Measurements from ENCODE around the gene SMURF2. TPM values are rescaled to one million over a fixed set of nuclear protein-coding genes. Genes with fewer than 3 reads are reported as not detected.
A peak's percentile ranks its signal among the peaks of the same experiment; 100 is the strongest.
"Not testable (repeated sequence)": the region's sequence is repeated elsewhere in the genome, so short reads cannot be mapped to it uniquely, and the experiment has no call there.

Gene SMURF2
- total RNA-seq, 1 experiment from 2014 or later = 127 TPM

- BruUV-seq (replicated peaks) = no TSS peak
- H3K27me3 ChIP-seq (ENCODE audit: insufficient read depth, low read length) = no peaks in the 10 kb centered on the region
- intact Hi-C loops (cut with micrococcal nuclease) = no loop called here
- peaks cover 95% of the 10 kb centered on the region for H3K79me2 ChIP-seq (ENCODE audit: insufficient read depth, low read length)
- ChIA-PET CTCF (no interaction called here), RAD21 (ENCODE audit: low non-redundant PET in 1 of 2, low total read pairs in 2 of 2, uncharacterized antibody in 2 of 2, unreplicated experiment in 2 of 2) (no interaction called here), POLR2A (no interaction called here)
- H3K4me2 ChIP-seq (ENCODE audit: low read length) = no peak overlapping the region
- 0 out of 4 replicates have a peak, but pooled peaks cover 0 to 2% of the 10 kb centered on the region in 2 experiments for H3K36me3 ChIP-seq (ENCODE audit: control insufficient read depth in 1 of 2, insufficient read depth in 2 of 2, low read length in 2 of 2)
- no peak overlapping the region for H3K4me3 ChIP-seq (replicated peaks in 1 of 2; ENCODE audit: low read depth in 1 of 2, low read length in 2 of 2)
- H4K20me1 ChIP-seq (ENCODE audit: insufficient read depth) = peaks cover 40% of the 10 kb centered on the region
- ATAC-seq (0 out of 2 replicates have a peak, but pooled peaks have one; percentile 11), DNase-seq (ENCODE audit: low read depth, low spot score) (no peak)
- TF ChIP-seq, protein P1, sequence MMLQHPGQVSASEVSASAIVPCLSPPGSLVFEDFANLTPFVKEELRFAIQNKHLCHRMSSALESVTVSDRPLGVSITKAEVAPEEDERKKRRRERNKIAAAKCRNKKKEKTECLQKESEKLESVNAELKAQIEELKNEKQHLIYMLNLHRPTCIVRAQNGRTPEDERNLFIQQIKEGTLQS (IDR thresholded peaks at IDR 0.05) = no peak
- no peak for TF ChIP-seq ZFX (IDR thresholded peaks at IDR 0.05)
- no peak overlapping the region for H3K9ac ChIP-seq (ENCODE audit: low read length)
- H3K9me3 ChIP-seq (ENCODE audit: control insufficient read depth in 1 of 2, insufficient read depth in 1 of 2, low read depth in 1 of 2, low read length in 2 of 2) = no peaks in the 10 kb centered on the region
- H3K9me2 ChIP-seq (ENCODE audit: insufficient read depth) = no peaks in the 10 kb centered on the region
- no peak overlapping the region for H3K27ac ChIP-seq (ENCODE audit: low read depth, low read length)
- no peak overlapping the region for H2AFZ ChIP-seq (ENCODE audit: low read depth, low read length, poor library complexity, severe bottlenecking)
- H3K4me1 ChIP-seq (ENCODE audit: control insufficient read depth in 1 of 2, insufficient read depth in 2 of 2, low read length in 2 of 2) = peaks cover 0 to 3% of the 10 kb centered on the region in 2 experiments; a peak in 1 of 4 replicates
Observed at GRCh38 chr17:64611369-64611768, 50.7 kb downstream of the SMURF2 start.

- DNase-seq (ENCODE audit: low read depth, low spot score); H3K9me2 ChIP-seq (ENCODE audit: insufficient read depth); H3K4me1 ChIP-seq (ENCODE audit: control insufficient read depth in 1 of 2, insufficient read depth in 2 of 2, low read length in 2 of 2); ATAC-seq; POLR2A ChIA-PET; intact Hi-C loops (cut with micrococcal nuclease); H3K27ac ChIP-seq (ENCODE audit: low read depth, low read length); RAD21 ChIA-PET (ENCODE audit: low non-redundant PET in 1 of 2, low total read pairs in 2 of 2, uncharacterized antibody in 2 of 2, unreplicated experiment in 2 of 2); H3K4me2 ChIP-seq (ENCODE audit: low read length); H2AFZ ChIP-seq (ENCODE audit: low read depth, low read length, poor library complexity, severe bottlenecking); BruUV-seq (replicated peaks); H3K9me3 ChIP-seq (ENCODE audit: control insufficient read depth in 1 of 2, insufficient read depth in 1 of 2, low read depth in 1 of 2, low read length in 2 of 2); H3K27me3 ChIP-seq (ENCODE audit: insufficient read depth, low read length); H3K36me3 ChIP-seq (ENCODE audit: control insufficient read depth in 1 of 2, insufficient read depth in 2 of 2, low read length in 2 of 2); H3K4me3 ChIP-seq (replicated peaks in 1 of 2; ENCODE audit: low read depth in 1 of 2, low read length in 2 of 2); H3K9ac ChIP-seq (ENCODE audit: low read length); CTCF ChIA-PET: not testable (repeated sequence)
- peaks cover 43% of the 10 kb centered on the region for H4K20me1 ChIP-seq (ENCODE audit: insufficient read depth)
- H3K79me2 ChIP-seq (ENCODE audit: insufficient read depth, low read length) = peaks cover 95% of the 10 kb centered on the region
Observed at GRCh38 chr17:64610244-64610643, 51.9 kb downstream of the SMURF2 start.

GRCh38 chr17:64608571-64608981 is 53.5 kb downstream of the SMURF2 start:
- H3K4me2 ChIP-seq (ENCODE audit: low read length) = no peak overlapping the region
- ChIA-PET RAD21 (ENCODE audit: low non-redundant PET in 1 of 2, low total read pairs in 2 of 2, uncharacterized antibody in 2 of 2, unreplicated experiment in 2 of 2) (no interaction called here), POLR2A (interaction anchor here (2.0 kb wide), 1 partner anchor 100 kb away, joined by 4 read pairs; no protein-coding TSS in a partner anchor), CTCF (no interaction called here)
- ATAC-seq (no peak), DNase-seq (ENCODE audit: low read depth, low spot score) (no peak)
- BruUV-seq (replicated peaks) = no TSS peak
- H3K9me3 ChIP-seq (ENCODE audit: control insufficient read depth in 1 of 2, insufficient read depth in 1 of 2, low read depth in 1 of 2, low read length in 2 of 2) = no peaks in the 10 kb centered on the region
- no peaks in the 10 kb centered on the region for H3K9me2 ChIP-seq (ENCODE audit: insufficient read depth)
- H3K27me3 ChIP-seq (ENCODE audit: insufficient read depth, low read length) = no peaks in the 10 kb centered on the region
- H3K36me3 ChIP-seq (ENCODE audit: control insufficient read depth in 1 of 2, insufficient read depth in 2 of 2, low read length in 2 of 2) = 0 out of 4 replicates have a peak, but pooled peaks cover 0 to 2% of the 10 kb centered on the region in 2 experiments
- no peak overlapping the region for H3K4me3 ChIP-seq (replicated peaks in 1 of 2; ENCODE audit: low read depth in 1 of 2, low read length in 2 of 2)
- intact Hi-C loops (cut with micrococcal nuclease) = no loop called here
- H4K20me1 ChIP-seq (ENCODE audit: insufficient read depth) = peaks cover 30% of the 10 kb centered on the region
- no peak overlapping the region for H2AFZ ChIP-seq (ENCODE audit: low read depth, low read length, poor library complexity, severe bottlenecking)
- peaks cover 2 to 10% of the 10 kb centered on the region in 2 experiments; a peak in 1 of 4 replicates for H3K4me1 ChIP-seq (ENCODE audit: control insufficient read depth in 1 of 2, insufficient read depth in 2 of 2, low read length in 2 of 2)
- H3K79me2 ChIP-seq (ENCODE audit: insufficient read depth, low read length) = peaks cover 95% of the 10 kb centered on the region
- H3K27ac ChIP-seq (ENCODE audit: low read depth, low read length) = no peak overlapping the region
- H3K9ac ChIP-seq (ENCODE audit: low read length) = no peak overlapping the region
- TF ChIP-seq YY1 (IDR thresholded peaks at IDR 0.05; ENCODE audit: extremely low read depth, insufficient replicate concordance, low read depth, low read length) (no peak), EGR1 (IDR thresholded peaks at IDR 0.05; ENCODE audit: low read depth) (no peak), MAX (IDR thresholded peaks at IDR 0.05) (no peak), TCF7L2 (IDR thresholded peaks at IDR 0.05; ENCODE audit: borderline replicate concordance, extremely low read depth, insufficient read depth, insufficient read length) (no peak), ZFX (IDR thresholded peaks at IDR 0.05) (no peak), SRF (IDR thresholded peaks at IDR 0.05; ENCODE audit: low read depth) (no peak), SIN3A (IDR thresholded peaks at IDR 0.05; ENCODE audit: low read depth) (no peak), CTCF (IDR thresholded peaks at IDR 0.05 in 2 of 3, conservative IDR thresholded peaks at IDR 0.05 in 1 of 3; ENCODE audit: borderline replicate concordance in 1 of 3, insufficient read depth in 1 of 3, low read depth in 2 of 3, low read length in 2 of 3) (no peak), JUND (IDR thresholded peaks at IDR 0.05) (no peak), RAD21 (IDR thresholded peaks at IDR 0.05; ENCODE audit: low read depth) (no peak)

Data from HCT116 (cell line).